ENCODE results near the gene SMARCAL1. TPM values are rescaled to one million over a fixed set of nuclear protein-coding genes. Genes with fewer than 3 reads are reported as not detected.

Gene SMARCAL1
- total and polyA plus RNA-seq, 2 experiments from 2014 or later = 10.3 to 17.2 TPM

- TF ChIP-seq STAT1 (IDR thresholded peaks at IDR 0.05; ENCODE audit: unreplicated experiment) (no peak), POLR2AphosphoS5 (IDR thresholded peaks at IDR 0.05; ENCODE audit: low read depth) (no peak), EZH2 (IDR thresholded peaks at IDR 0.05; ENCODE audit: low read depth, unreplicated experiment) (no peak), EZH2phosphoT487 (IDR thresholded peaks at IDR 0.05; ENCODE audit: unreplicated experiment) (no peak), ETS1 (IDR thresholded peaks at IDR 0.05) (no peak), CREB1 (CRISPR knock-in tag; IDR thresholded peaks at IDR 0.05; ENCODE audit: low read depth) (no peak), REST (IDR thresholded peaks at IDR 0.05; ENCODE audit: unreplicated experiment) (no peak), ZNF114 (CRISPR knock-in tag; IDR thresholded peaks at IDR 0.05) (no peak), ZNF331 (CRISPR knock-in tag; IDR thresholded peaks at IDR 0.05; ENCODE audit: low read depth) (no peak)
- TF ChIP-seq, protein P1, sequence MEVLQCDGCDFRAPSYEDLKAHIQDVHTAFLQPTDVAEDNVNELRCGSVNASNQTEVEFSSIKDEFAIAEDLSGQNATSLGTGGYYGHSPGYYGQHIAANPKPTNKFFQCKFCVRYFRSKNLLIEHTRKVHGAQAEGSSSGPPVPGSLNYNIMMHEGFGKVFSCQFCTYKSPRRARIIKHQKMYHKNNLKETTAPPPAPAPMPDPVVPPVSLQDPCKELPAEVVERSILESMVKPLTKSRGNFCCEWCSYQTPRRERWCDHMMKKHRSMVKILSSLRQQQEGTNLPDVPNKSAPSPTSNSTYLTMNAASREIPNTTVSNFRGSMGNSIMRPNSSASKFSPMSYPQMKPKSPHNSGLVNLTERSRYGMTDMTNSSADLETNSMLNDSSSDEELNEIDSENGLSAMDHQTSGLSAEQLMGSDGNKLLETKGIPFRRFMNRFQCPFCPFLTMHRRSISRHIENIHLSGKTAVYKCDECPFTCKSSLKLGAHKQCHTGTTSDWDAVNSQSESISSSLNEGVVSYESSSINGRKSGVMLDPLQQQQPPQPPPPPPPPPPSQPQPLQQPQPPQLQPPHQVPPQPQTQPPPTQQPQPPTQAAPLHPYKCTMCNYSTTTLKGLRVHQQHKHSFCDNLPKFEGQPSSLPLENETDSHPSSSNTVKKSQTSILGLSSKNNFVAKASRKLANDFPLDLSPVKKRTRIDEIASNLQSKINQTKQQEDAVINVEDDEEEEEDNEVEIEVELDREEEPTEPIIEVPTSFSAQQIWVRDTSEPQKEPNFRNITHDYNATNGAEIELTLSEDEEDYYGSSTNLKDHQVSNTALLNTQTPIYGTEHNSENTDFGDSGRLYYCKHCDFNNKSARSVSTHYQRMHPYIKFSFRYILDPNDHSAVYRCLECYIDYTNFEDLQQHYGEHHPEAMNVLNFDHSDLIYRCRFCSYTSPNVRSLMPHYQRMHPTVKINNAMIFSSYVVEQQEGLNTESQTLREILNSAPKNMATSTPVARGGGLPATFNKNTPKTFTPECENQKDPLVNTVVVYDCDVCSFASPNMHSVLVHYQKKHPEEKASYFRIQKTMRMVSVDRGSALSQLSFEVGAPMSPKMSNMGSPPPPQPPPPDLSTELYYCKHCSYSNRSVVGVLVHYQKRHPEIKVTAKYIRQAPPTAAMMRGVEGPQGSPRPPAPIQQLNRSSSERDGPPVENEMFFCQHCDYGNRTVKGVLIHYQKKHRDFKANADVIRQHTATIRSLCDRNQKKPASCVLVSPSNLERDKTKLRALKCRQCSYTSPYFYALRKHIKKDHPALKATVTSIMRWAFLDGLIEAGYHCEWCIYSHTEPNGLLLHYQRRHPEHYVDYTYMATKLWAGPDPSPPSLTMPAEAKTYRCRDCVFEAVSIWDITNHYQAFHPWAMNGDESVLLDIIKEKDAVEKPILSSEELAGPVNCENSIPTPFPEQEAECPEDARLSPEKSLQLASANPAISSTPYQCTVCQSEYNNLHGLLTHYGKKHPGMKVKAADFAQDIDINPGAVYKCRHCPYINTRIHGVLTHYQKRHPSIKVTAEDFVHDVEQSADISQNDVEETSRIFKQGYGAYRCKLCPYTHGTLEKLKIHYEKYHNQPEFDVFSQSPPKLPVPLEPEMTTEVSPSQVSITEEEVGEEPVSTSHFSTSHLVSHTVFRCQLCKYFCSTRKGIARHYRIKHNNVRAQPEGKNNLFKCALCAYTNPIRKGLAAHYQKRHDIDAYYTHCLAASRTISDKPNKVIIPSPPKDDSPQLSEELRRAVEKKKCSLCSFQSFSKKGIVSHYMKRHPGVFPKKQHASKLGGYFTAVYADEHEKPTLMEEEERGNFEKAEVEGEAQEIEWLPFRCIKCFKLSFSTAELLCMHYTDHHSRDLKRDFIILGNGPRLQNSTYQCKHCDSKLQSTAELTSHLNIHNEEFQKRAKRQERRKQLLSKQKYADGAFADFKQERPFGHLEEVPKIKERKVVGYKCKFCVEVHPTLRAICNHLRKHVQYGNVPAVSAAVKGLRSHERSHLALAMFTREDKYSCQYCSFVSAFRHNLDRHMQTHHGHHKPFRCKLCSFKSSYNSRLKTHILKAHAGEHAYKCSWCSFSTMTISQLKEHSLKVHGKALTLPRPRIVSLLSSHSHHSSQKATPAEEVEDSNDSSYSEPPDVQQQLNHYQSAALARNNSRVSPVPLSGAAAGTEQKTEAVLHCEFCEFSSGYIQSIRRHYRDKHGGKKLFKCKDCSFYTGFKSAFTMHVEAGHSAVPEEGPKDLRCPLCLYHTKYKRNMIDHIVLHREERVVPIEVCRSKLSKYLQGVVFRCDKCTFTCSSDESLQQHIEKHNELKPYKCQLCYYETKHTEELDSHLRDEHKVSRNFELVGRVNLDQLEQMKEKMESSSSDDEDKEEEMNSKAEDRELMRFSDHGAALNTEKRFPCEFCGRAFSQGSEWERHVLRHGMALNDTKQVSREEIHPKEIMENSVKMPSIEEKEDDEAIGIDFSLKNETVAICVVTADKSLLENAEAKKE (CRISPR knock-in tag; IDR thresholded peaks at IDR 0.05) = no peak
- TF ChIP-seq, protein P2, sequence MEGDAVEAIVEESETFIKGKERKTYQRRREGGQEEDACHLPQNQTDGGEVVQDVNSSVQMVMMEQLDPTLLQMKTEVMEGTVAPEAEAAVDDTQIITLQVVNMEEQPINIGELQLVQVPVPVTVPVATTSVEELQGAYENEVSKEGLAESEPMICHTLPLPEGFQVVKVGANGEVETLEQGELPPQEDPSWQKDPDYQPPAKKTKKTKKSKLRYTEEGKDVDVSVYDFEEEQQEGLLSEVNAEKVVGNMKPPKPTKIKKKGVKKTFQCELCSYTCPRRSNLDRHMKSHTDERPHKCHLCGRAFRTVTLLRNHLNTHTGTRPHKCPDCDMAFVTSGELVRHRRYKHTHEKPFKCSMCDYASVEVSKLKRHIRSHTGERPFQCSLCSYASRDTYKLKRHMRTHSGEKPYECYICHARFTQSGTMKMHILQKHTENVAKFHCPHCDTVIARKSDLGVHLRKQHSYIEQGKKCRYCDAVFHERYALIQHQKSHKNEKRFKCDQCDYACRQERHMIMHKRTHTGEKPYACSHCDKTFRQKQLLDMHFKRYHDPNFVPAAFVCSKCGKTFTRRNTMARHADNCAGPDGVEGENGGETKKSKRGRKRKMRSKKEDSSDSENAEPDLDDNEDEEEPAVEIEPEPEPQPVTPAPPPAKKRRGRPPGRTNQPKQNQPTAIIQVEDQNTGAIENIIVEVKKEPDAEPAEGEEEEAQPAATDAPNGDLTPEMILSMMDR (conservative IDR thresholded peaks at IDR 0.05; ENCODE audit: low read depth in 2 of 2) = no peak
- H3F3A ChIP-seq (replicated peaks; ENCODE audit: low read depth) = no peaks in the 10 kb centered on the region
- DNase-seq (ENCODE audit: low spot score) (no peak), ATAC-seq (no peak)
- no peak overlapping the region for H3K27ac Mint-ChIP-seq
- H3K4me3 ChIP-seq = no peak overlapping the region
- H3K36me3 ChIP-seq (ENCODE audit: insufficient read depth) = no peaks in the 10 kb centered on the region
- no peaks in the 10 kb centered on the region for H3K9me2 ChIP-seq (ENCODE audit: insufficient read depth)
- no peak overlapping the region for H2AFZ ChIP-seq
- no peaks in the 10 kb centered on the region; the same call in 2 of the 3 replicates for H3K36me3 Mint-ChIP-seq (ENCODE audit: low read depth)
- H3K27me3 Mint-ChIP-seq (ENCODE audit: insufficient read depth, low read depth, poor library complexity) = no peaks in the 10 kb centered on the region
- H3K4me1 Mint-ChIP-seq = peaks cover 9% of the 10 kb centered on the region
- H3K4me2 ChIP-seq = no peak overlapping the region
- no peaks in the 10 kb centered on the region for H3K27me3 ChIP-seq (ENCODE audit: insufficient read depth)
- H3K79me2 ChIP-seq (replicated peaks; ENCODE audit: insufficient read depth) = no peaks in the 10 kb centered on the region
- H3K4me1 ChIP-seq (ENCODE audit: insufficient read depth) = peaks cover 6% of the 10 kb centered on the region; the same call in 1 of the 2 replicates
- H3K9me3 Mint-ChIP-seq = no peaks in the 10 kb centered on the region
- no peak overlapping the region for H3K4me3 Mint-ChIP-seq
- H3K27ac ChIP-seq (ENCODE audit: low read depth) = no peak overlapping the region
- no peaks in the 10 kb centered on the region for H4K20me1 ChIP-seq (replicated peaks; ENCODE audit: insufficient read depth)
These were observed 63.5 kb downstream of the SMARCAL1 start for GRCh38 chr2:216475767-216476166.

All from GM23338 (cell line).